H1 (cell line): Measurements from ENCODE around the gene GDPD1. TPM values are rescaled to one million over a fixed set of nuclear protein-coding genes. Genes with fewer than 3 reads are reported as not detected.

Experiments used
- ATF3 ChIP-seq: IDR thresholded peaks from 2 replicates; pipeline ENCODE4 v1.6.1; 2011; ENCODE audit warnings: low read depth, mild to moderate bottlenecking, low read length; ENCODE audit not compliant: insufficient read depth
- CBX5 ChIP-seq: fragments of 300-800, 300-1000 bp; sonication (generic); IDR thresholded peaks from 2 replicates; pipeline ENCODE4 v1.7.1; 2016; ENCODE audit warnings: antibody characterized with exemption, low read length, low read depth
- CTBP2 ChIP-seq: IDR thresholded peaks from 2 replicates; pipeline ENCODE4 v1.7.0; 2011; ENCODE audit warnings: borderline replicate concordance, mild to moderate bottlenecking, moderate library complexity, mixed read lengths, low read length; ENCODE audit not compliant: insufficient read depth, insufficient read length
- CTCF ChIP-seq, 3 experiments: IDR thresholded peaks; 1 replicate in 2 of 3; 2 replicates in 1 of 3; pipeline versions ENCODE4 v1.5.1 to v1.6.1; 2011; ENCODE audit warnings: low read length in 3 of 3, mild to moderate bottlenecking in 3 of 3, inconsistent platforms in 2 of 3, low read depth in 1 of 3, moderate library complexity in 1 of 3; ENCODE audit not compliant: insufficient read depth in 1 of 3; ENCODE audit errors: control extremely low read depth in 1 of 3
- E2F6 ChIP-seq: IDR thresholded peaks from 2 replicates; pipeline ENCODE4 v1.6.1; 2012; ENCODE audit warnings: inconsistent platforms
- EP300 ChIP-seq, 2 experiments: IDR thresholded peaks; 1 replicate in 1 of 2; 2 replicates in 1 of 2; pipeline ENCODE4 v1.6.1; 2011 to 2012; ENCODE audit warnings: low read depth in 2 of 2, low read length in 2 of 2, mild to moderate bottlenecking in 2 of 2, borderline replicate concordance in 1 of 2, inconsistent platforms in 1 of 2, moderate library complexity in 1 of 2
- JUN ChIP-seq: IDR thresholded peaks from 2 replicates; pipeline ENCODE4 v1.6.1; 2011; ENCODE audit warnings: low read depth, mild to moderate bottlenecking, improper control_type of control experiment, low read length
- KDM5A ChIP-seq: fragments of 200-600 bp; IDR thresholded peaks from 2 replicates; pipeline ENCODE4 v1.7.1; 2012; ENCODE audit warnings: mild to moderate bottlenecking, low read length, inconsistent platforms, mixed read lengths
- MAFK ChIP-seq: IDR thresholded peaks from 2 replicates; pipeline ENCODE4 v1.6.1; 2012; ENCODE audit warnings: low read depth, mild to moderate bottlenecking, improper control_type of control experiment, low read length
- RBBP5 ChIP-seq: IDR thresholded peaks from 2 replicates; pipeline ENCODE4 v1.7.1; 2012; ENCODE audit warnings: low read depth, mild to moderate bottlenecking, inconsistent platforms, low read length, moderate library complexity, borderline replicate concordance
- RXRA ChIP-seq: IDR thresholded peaks from 2 replicates; pipeline ENCODE4 v1.6.1; 2011; ENCODE audit warnings: low read depth, mild to moderate bottlenecking, low read length, moderate library complexity; ENCODE audit not compliant: insufficient read depth
- SAP30 ChIP-seq: fragments of 300-600 bp; sonication (generic); IDR thresholded peaks from 2 replicates; pipeline ENCODE4 v1.7.1; 2012; ENCODE audit warnings: low read length, moderate library complexity, mild to moderate bottlenecking, inconsistent platforms; ENCODE audit not compliant: insufficient read depth, insufficient replicate concordance
- SIN3A ChIP-seq, 2 experiments: IDR thresholded peaks in 1 of 2; conservative IDR thresholded peaks in 1 of 2; 2 replicates each; pipeline ENCODE4 v1.6.1; 2011 to 2012; ENCODE audit warnings: low read length in 2 of 2, improper control_type of control experiment in 1 of 2, low read depth in 1 of 2, mild to moderate bottlenecking in 1 of 2
- SP1 ChIP-seq: IDR thresholded peaks from 2 replicates; pipeline ENCODE4 v1.6.1; 2011; ENCODE audit warnings: low read depth, low read length
- SP2 ChIP-seq: IDR thresholded peaks from 2 replicates; pipeline ENCODE4 v1.6.1; 2012; ENCODE audit warnings: mild to moderate bottlenecking, low read length, inconsistent platforms
- SRF ChIP-seq: IDR thresholded peaks from 2 replicates; pipeline ENCODE4 v1.6.1; 2011; ENCODE audit warnings: mild to moderate bottlenecking, low read depth, low read length, moderate library complexity
- SUZ12 ChIP-seq: fragments of 200-600 bp; sonication (generic); IDR thresholded peaks from 2 replicates; pipeline ENCODE4 v1.6.1; 2012; ENCODE audit warnings: mild to moderate bottlenecking, inconsistent platforms, low read length, moderate library complexity, mixed read lengths
- TAF1 ChIP-seq: IDR thresholded peaks from 2 replicates; pipeline ENCODE4 v1.6.1; 2011; ENCODE audit warnings: mild to moderate bottlenecking, low read depth, low read length
- YY1 ChIP-seq: IDR thresholded peaks from 2 replicates; pipeline ENCODE4 v1.6.1; 2011; ENCODE audit warnings: low read depth, mild to moderate bottlenecking, low read length
- polyA plus RNA-seq, 7 experiments: library from polyadenylated mRNA; depleted of rRNA in 3 of 7; stranded (reverse) in 5 of 7; unstranded in 2 of 7; fragments of >200 nt in 5 of 7; fragments of 200-250 nt in 2 of 7; gene quantifications; 1 replicate in 5 of 7; 2 replicates in 1 of 7; 4 replicates in 1 of 7; pipeline versions ENCODE4 v1.2.1 to v1.2.3, GENCODE V29; 2011 to 2013; ENCODE audit warnings: missing spikeins in 2 of 7, mixed read lengths in 2 of 7
- total RNA-seq: library from RNA; stranded (reverse); fragmentation: NEBNext Ultra II Directional; extraction: Animal tissue kit (Norgen Biotek cat#: 25700); gene quantifications from 2 replicates; pipeline ENCODE4 v1.2.1, GENCODE V29; 2021

Gene GDPD1
- total and polyA plus RNA-seq, 2 of the 8 experiments (the other 6 are each of a cell fraction or from before 2014, with no cell fraction given): 3.2 to 7.7 TPM

- TF ChIP-seq SAP30 (no peak), SIN3A (conservative IDR thresholded peaks at IDR 0.05 in 1 of 2, IDR thresholded peaks at IDR 0.05 in 1 of 2; ENCODE audit: low read depth in 1 of 2, low read length in 2 of 2) (peak in 1 of 2 experiments; percentile 56; a peak in 1 of 4 replicates), CBX5 (no peak), E2F6 (no peak), YY1 (no peak), SP1 (no peak), MAFK (no peak), JUN (no peak), EP300 (IDR thresholded peaks at IDR 0.05; ENCODE audit: borderline replicate concordance in 1 of 2, low read depth in 2 of 2, low read length in 2 of 2) (peak in 1 of 2 experiments; percentile 83; a peak in 1 of 3 replicates), SRF (no peak), CTBP2 (no peak), SP2 (no peak), ATF3 (0 out of 2 replicates have a peak, but pooled peaks have one; percentile 33), TAF1 (peak; percentile 70), KDM5A (no peak), SUZ12 (0 out of 2 replicates have a peak, but pooled peaks have one; percentile 28), RXRA (no peak), CTCF (IDR thresholded peaks at IDR 0.05; ENCODE audit: control extremely low read depth in 1 of 3, insufficient read depth in 1 of 3, low read depth in 1 of 3, low read length in 3 of 3) (peak; percentile 51 to 67 (median 63)), RBBP5 (peak; percentile 54; the same call in 1 of the 2 replicates)
Measured at GRCh38 chr17:59220328-59221158, at the start of gene GDPD1 (continued).
